GM12878 (cell line): Measurements from ENCODE around the gene ZNF366. TPM values are rescaled to one million over a fixed set of nuclear protein-coding genes. Genes with fewer than 3 reads are reported as not detected.

Experiments used
- BCLAF1 ChIP-seq: fragments of 450-650 bp; IDR thresholded peaks from 2 replicates; pipeline ENCODE4 v1.6.1; 2017; ENCODE audit warnings: antibody characterized with exemption, mild to moderate bottlenecking, moderate library complexity
- CHD4 ChIP-seq: fragments of 200-600 bp; sonication (generic); IDR thresholded peaks from 2 replicates; pipeline ENCODE4 v1.6.1; 2016; ENCODE audit warnings: mild to moderate bottlenecking
- CREM ChIP-seq: IDR thresholded peaks from 2 replicates; pipeline ENCODE4 v1.6.1; 2014; ENCODE audit warnings: antibody characterized with exemption, low read depth
- CUX1 ChIP-seq: IDR thresholded peaks from 2 replicates; pipeline ENCODE4 v1.6.1; 2012; ENCODE audit warnings: improper control_type of control experiment, low read depth, low read length; ENCODE audit not compliant: insufficient replicate concordance
- EP300 ChIP-seq, 2 experiments: fragments of 150-350 bp in 1 of 2; IDR thresholded peaks; 2 replicates each; pipeline ENCODE4 v1.6.1; 2011 to 2012; ENCODE audit warnings: low read depth in 2 of 2, low read length in 2 of 2, borderline replicate concordance in 1 of 2, improper control_type of control experiment in 1 of 2, inconsistent platforms in 1 of 2; ENCODE audit not compliant: control insufficient read depth in 1 of 2
- FOXM1 ChIP-seq: IDR thresholded peaks from 2 replicates; pipeline ENCODE4 v1.6.1; 2012; ENCODE audit warnings: low read depth, mild to moderate bottlenecking, inconsistent platforms, low read length, moderate library complexity
- HDAC2 ChIP-seq: fragments of 200-600 bp; sonication (generic); IDR thresholded peaks from 2 replicates; pipeline ENCODE4 v1.6.1; 2017
- IRF4 ChIP-seq: IDR thresholded peaks from 2 replicates; pipeline ENCODE4 v1.6.1; 2011; ENCODE audit warnings: low read depth, low read length
- SP1 ChIP-seq: IDR thresholded peaks from one replicate; pipeline ENCODE4 v1.6.1; 2011; ENCODE audit warnings: low read depth, low read length
- TBL1XR1 ChIP-seq: IDR thresholded peaks from 2 replicates; pipeline ENCODE4 v1.6.1; 2012; ENCODE audit warnings: low read depth, low read length, improper control_type of control experiment
- USF2 ChIP-seq: IDR thresholded peaks from 2 replicates; pipeline ENCODE4 v1.6.1; 2011; ENCODE audit warnings: low read depth, low read length, improper control_type of control experiment, borderline replicate concordance
- ZBTB40 ChIP-seq: fragments of 450-650 bp; IDR thresholded peaks from 2 replicates; pipeline ENCODE4 v1.6.1; 2016; ENCODE audit warnings: mild to moderate bottlenecking, moderate library complexity, borderline replicate concordance
- polyA plus RNA-seq, 11 experiments: library from polyadenylated mRNA; depleted of rRNA in 4 of 11; unstranded in 6 of 11; stranded (reverse) in 5 of 11; fragments of >200 nt; fragmentation: Nextera tagmentation in 4 of 11; fragmentation: Illumina TruSeq in 1 of 11; extraction: Ambion mirVana in 4 of 11; extraction: Trizol in 1 of 11; gene quantifications; 1 replicate in 1 of 11; 2 replicates in 10 of 11; pipeline versions ENCODE4 v1.2.1 to v1.2.3, GENCODE V29; 2011 to 2016; ENCODE audit warnings: inconsistent platforms in 2 of 11, missing spikeins in 2 of 11, low read depth in 1 of 11
- total RNA-seq, 4 experiments: library from RNA; depleted of rRNA in 3 of 4; stranded (reverse); fragments of >200 nt in 3 of 4; fragmentation: Illumina TruSeq in 1 of 4; extraction: Trizol in 1 of 4; gene quantifications; 2 replicates each; pipeline versions ENCODE4 v1.2.1 to v1.2.3, GENCODE V29; 2013 to 2021

ZNF366 gene
- total and polyA plus RNA-seq, 10 of the 15 experiments (the other 5 are each of a cell fraction or from before 2014, with no cell fraction given), result 0.01 to 0.18 (median 0.04) TPM; not detected in 6

- TF ChIP-seq CUX1 (no peak), EP300 (IDR thresholded peaks at IDR 0.05; ENCODE audit: borderline replicate concordance in 1 of 2, control insufficient read depth in 1 of 2, low read depth in 2 of 2, low read length in 2 of 2) (no peak), CREM (no peak), IRF4 (no peak), TBL1XR1 (no peak), SP1 (no peak), FOXM1 (no peak), ZBTB40 (no peak), CHD4 (no peak), USF2 (no peak), HDAC2 (no peak), BCLAF1 (no peak)
- TF ChIP-seq, all 136 proteins: peak for 0
Measured at GRCh38 chr5:72489536-72489935, 17.7 kb downstream of the ZNF366 start (continued).
